Ishikawa (cell line): ENCODE data around the gene ATXN10.

Source experiments
- CEBPB ChIP-seq: IDR thresholded peaks from 2 replicates; pipeline ENCODE4 v1.6.1; 2012
- CREB1 ChIP-seq: IDR thresholded peaks from 2 replicates; pipeline ENCODE4 v1.6.1; 2012; ENCODE audit warnings: low read depth
- EGR1 ChIP-seq: IDR thresholded peaks from 2 replicates; pipeline ENCODE4 v1.6.1; 2012
- EP300 ChIP-seq: IDR thresholded peaks from 2 replicates; pipeline ENCODE4 v1.6.1; 2012; ENCODE audit warnings: borderline replicate concordance
- FOXM1 ChIP-seq: IDR thresholded peaks from 2 replicates; pipeline ENCODE4 v1.6.1; 2012; ENCODE audit warnings: low read depth, borderline replicate concordance
- NFIC ChIP-seq: IDR thresholded peaks from 2 replicates; pipeline ENCODE4 v1.6.1; 2012
- RAD21 ChIP-seq: IDR thresholded peaks from 2 replicates; pipeline ENCODE4 v1.6.1; 2012; ENCODE audit warnings: low read depth
- TAF1 ChIP-seq: IDR thresholded peaks from 2 replicates; pipeline ENCODE4 v1.6.1; 2012; ENCODE audit warnings: low read depth, mild to moderate bottlenecking
- TCF12 ChIP-seq: IDR thresholded peaks from 2 replicates; pipeline ENCODE4 v1.6.1; 2012; ENCODE audit warnings: low read depth
- TEAD4 ChIP-seq: IDR thresholded peaks from 2 replicates; pipeline ENCODE4 v1.6.1; 2012
- ZBTB7A ChIP-seq: IDR thresholded peaks from 2 replicates; pipeline ENCODE4 v1.6.1; 2012; ENCODE audit warnings: low read depth
- TF ChIP-seq, protein P1 (sequence below): IDR thresholded peaks from 2 replicates; pipeline ENCODE4 v1.6.1; 2012; ENCODE audit warnings: low read depth, mild to moderate bottlenecking
- TF ChIP-seq, protein P2 (sequence below): IDR thresholded peaks from 2 replicates; pipeline ENCODE4 v1.6.1; 2012
- TF ChIP-seq, protein P3 (sequence below): IDR thresholded peaks from 2 replicates; pipeline ENCODE4 v1.6.1; 2012

Gene ATXN10

DNA sequence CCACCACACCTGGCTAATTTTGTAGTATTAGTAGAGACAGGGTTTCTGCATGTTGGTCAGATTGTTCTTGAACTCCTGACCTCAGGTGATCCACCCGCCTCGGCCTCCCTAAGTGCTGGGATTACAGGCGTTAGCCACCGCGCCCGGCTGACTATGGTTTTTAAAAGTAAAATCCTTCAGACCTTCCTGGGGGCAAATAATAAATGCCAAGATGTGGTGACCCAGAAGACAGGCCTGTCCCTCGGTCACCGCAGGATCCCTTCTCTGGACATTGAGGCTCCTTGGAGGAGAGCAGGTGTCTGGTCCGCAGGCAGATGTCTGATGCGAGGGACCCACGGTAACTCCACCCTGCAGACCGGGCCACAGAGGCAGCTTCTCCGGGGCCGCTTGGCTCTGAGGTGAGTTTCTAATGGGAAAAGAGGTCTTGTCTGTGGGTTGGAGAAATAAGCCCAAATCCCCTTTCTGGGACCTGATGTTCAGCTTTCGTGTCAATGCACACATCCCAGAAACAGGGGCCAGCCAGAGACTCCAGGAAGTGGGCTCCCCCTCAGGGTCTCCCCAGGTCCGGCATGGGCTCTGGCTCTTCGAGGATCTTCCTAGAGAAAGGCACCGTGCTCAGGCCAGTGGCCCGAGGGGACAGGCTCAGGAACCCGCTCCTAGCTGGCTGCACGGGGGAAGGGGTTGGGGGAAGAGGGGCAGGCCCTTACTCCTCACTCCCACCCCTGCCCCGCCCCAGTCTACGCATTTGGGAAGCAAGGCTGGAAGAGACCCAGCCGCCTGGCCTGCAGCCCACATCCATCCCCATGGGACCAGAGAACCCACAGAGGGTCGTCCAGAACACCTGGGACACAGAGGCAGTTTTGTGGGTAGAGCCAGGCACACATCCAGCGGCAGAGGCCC, 204.8 kb downstream of the ATXN10 start:
- TF ChIP-seq FOXM1 (no peak), RAD21 (no peak), CREB1 (no peak), EP300 (no peak), ZBTB7A (no peak), EGR1 (no peak), TAF1 (no peak)
- TF ChIP-seq, protein P1, sequence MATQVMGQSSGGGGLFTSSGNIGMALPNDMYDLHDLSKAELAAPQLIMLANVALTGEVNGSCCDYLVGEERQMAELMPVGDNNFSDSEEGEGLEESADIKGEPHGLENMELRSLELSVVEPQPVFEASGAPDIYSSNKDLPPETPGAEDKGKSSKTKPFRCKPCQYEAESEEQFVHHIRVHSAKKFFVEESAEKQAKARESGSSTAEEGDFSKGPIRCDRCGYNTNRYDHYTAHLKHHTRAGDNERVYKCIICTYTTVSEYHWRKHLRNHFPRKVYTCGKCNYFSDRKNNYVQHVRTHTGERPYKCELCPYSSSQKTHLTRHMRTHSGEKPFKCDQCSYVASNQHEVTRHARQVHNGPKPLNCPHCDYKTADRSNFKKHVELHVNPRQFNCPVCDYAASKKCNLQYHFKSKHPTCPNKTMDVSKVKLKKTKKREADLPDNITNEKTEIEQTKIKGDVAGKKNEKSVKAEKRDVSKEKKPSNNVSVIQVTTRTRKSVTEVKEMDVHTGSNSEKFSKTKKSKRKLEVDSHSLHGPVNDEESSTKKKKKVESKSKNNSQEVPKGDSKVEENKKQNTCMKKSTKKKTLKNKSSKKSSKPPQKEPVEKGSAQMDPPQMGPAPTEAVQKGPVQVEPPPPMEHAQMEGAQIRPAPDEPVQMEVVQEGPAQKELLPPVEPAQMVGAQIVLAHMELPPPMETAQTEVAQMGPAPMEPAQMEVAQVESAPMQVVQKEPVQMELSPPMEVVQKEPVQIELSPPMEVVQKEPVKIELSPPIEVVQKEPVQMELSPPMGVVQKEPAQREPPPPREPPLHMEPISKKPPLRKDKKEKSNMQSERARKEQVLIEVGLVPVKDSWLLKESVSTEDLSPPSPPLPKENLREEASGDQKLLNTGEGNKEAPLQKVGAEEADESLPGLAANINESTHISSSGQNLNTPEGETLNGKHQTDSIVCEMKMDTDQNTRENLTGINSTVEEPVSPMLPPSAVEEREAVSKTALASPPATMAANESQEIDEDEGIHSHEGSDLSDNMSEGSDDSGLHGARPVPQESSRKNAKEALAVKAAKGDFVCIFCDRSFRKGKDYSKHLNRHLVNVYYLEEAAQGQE, result no peak
- TF ChIP-seq, protein P2, sequence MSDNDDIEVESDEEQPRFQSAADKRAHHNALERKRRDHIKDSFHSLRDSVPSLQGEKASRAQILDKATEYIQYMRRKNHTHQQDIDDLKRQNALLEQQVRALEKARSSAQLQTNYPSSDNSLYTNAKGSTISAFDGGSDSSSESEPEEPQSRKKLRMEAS, result no peak

DNA sequence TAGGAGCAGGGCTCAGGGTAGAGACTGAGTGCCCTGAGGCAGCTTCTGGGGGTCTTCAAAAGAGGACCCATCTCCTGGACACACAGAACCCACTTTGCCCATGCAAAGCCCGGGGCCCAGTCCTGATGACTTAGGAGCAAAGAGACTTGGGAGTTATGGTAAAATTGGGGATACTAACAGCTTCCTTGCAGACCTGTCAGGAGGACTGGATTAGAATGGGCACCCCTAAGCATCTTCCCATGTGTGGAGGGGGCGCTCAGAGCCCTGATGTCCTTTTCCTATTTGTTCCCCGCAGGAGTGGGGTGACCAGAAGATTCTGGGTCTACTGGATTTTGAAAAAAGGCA, 205.4 kb downstream of the ATXN10 start:
- TF ChIP-seq, protein P1, result no peak
- TF ChIP-seq, protein P3, sequence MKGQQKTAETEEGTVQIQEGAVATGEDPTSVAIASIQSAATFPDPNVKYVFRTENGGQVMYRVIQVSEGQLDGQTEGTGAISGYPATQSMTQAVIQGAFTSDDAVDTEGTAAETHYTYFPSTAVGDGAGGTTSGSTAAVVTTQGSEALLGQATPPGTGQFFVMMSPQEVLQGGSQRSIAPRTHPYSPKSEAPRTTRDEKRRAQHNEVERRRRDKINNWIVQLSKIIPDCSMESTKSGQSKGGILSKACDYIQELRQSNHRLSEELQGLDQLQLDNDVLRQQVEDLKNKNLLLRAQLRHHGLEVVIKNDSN, result no peak
- no peak for TF ChIP-seq NFIC
- TF ChIP-seq CEBPB, result no peak
- TF ChIP-seq CREB1, result no peak

DNA sequence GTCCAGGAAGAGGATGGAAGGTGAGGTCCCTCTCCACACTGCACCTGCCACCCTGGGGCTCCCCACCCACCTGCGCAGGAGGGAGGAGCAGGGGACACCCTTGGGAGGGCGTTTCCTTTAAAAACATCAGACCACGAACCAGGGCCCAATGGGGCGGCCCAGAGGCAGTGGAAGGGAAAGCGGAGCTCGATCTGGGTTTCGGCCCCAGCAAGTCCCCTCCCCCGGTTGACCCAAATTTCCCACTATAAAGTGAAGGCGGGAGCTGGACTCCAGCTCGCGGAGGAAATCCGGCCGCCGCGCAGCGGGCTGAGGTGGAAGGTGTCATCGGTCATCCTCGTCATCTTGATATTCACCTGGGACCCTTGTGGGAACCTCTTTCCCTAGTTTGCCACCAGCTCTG, 206.0 kb downstream of the ATXN10 start:
- TF ChIP-seq CEBPB, result no peak
- no peak for TF ChIP-seq EP300
- TF ChIP-seq, protein P2, result no peak
- no peak for TF ChIP-seq RAD21
- TF ChIP-seq TCF12, result no peak
- TF ChIP-seq, protein P1, result no peak

DNA sequence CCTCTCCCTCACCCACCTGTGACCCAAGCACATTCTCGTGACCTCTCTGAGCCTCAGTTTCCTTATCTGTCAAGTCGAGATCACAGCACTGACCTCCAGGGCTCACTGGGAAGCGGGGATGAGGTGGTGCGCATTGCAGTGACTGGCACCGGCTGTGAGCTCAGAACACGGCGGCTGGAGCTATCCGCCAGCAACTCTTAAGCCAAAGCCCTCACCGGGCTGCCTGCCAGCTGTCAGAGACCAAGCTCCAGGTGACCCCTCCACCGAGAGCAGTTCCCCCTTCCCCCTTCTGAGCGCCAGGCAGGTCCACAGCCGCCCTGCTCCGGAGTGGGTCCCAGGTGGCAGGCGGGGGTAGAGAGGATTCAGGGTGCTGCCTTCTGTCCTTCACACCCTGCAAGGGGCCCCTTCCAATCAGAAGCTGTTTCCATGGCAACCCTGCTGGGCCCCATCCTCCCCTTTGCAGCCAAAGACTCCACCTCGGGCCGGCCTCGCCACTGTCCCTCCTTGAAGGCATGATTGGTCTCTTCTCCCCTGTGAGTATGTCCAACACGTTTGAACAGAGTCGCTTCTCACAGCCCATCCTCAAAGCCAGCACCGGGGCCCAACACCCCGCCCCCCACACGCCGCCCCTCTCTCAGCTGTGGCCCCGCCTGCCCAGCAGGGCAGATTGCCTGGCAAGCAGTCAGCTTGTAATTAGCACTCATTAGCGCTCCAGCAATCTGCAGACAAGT, 206.6 kb downstream of the ATXN10 start:
- TF ChIP-seq TCF12 (no peak), FOXM1 (no peak), RAD21 (no peak), CREB1 (no peak), CEBPB (no peak), TAF1 (no peak), NFIC (no peak), EGR1 (no peak), TEAD4 (no peak), ZBTB7A (no peak), EP300 (no peak)
- TF ChIP-seq, protein P1, result no peak
- TF ChIP-seq, protein P2, result no peak
